Measurements from ENCODE around the gene PRDM12. TPM values are rescaled to one million over a fixed set of nuclear protein-coding genes. Genes with fewer than 3 reads are reported as not detected.

The PRDM12 gene
- total and polyA plus RNA-seq, 2 experiments from 2014 or later, result 0.11 TPM; not detected in 1

DNA sequence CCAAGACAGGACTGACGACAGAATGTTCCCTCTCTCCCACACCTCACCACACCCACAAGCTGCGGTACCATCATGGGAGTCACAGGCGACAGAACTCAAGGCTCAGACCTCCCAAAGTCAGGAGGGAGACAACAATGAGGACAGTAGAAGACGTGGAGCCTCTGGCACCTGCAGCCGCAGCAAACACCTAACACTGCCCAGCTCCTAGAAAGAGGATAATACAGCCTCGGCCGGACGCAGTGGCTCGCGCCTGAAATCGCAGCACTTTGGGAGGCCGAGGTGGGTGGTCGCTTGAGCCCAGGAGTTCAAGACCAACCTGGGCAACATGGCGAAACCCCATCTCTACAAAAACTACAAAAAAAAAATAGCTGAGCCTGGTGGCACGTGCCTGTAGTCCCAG is 13.2 kb upstream of the PRDM12 start:
- H3K27me3 Mint-ChIP-seq (ENCODE audit: insufficient read depth, low read depth, poor library complexity), result peaks cover 28% of the 10 kb centered on the region
- no peak overlapping the region for H3K27ac Mint-ChIP-seq

More for the DNA sequence above, 13.2 kb upstream of the PRDM12 start:
- Histone ChIP-seq H4K20me1 (replicated peaks; ENCODE audit: insufficient read depth) (no peaks in the 10 kb centered on the region), H3K4me3 (no peak overlapping the region), H3F3A (replicated peaks; ENCODE audit: low read depth) (no peaks in the 10 kb centered on the region), H3K79me2 (replicated peaks; ENCODE audit: insufficient read depth) (no peaks in the 10 kb centered on the region), H3K27me3 (ENCODE audit: insufficient read depth) (peaks cover 16% of the 10 kb centered on the region), H3K9me2 (ENCODE audit: insufficient read depth) (no peaks in the 10 kb centered on the region), H3K36me3 (ENCODE audit: insufficient read depth) (no peaks in the 10 kb centered on the region), H3K4me2 (no peak overlapping the region), H3K27ac (ENCODE audit: low read depth) (no peak overlapping the region), H2AFZ (0 out of 2 replicates have a peak overlapping the region, but pooled peaks have one; percentile 34), H3K4me1 (ENCODE audit: insufficient read depth) (no peaks in the 10 kb centered on the region)
- H3K36me3 Mint-ChIP-seq (ENCODE audit: low read depth), result no peaks in the 10 kb centered on the region
- H3K9me3 Mint-ChIP-seq, result no peaks in the 10 kb centered on the region
- TF ChIP-seq CREB1 (CRISPR knock-in tag; IDR thresholded peaks at IDR 0.05; ENCODE audit: low read depth), result no peak
- no peak for TF ChIP-seq ZNF114 (CRISPR knock-in tag; IDR thresholded peaks at IDR 0.05)
- TF ChIP-seq, protein P1, sequence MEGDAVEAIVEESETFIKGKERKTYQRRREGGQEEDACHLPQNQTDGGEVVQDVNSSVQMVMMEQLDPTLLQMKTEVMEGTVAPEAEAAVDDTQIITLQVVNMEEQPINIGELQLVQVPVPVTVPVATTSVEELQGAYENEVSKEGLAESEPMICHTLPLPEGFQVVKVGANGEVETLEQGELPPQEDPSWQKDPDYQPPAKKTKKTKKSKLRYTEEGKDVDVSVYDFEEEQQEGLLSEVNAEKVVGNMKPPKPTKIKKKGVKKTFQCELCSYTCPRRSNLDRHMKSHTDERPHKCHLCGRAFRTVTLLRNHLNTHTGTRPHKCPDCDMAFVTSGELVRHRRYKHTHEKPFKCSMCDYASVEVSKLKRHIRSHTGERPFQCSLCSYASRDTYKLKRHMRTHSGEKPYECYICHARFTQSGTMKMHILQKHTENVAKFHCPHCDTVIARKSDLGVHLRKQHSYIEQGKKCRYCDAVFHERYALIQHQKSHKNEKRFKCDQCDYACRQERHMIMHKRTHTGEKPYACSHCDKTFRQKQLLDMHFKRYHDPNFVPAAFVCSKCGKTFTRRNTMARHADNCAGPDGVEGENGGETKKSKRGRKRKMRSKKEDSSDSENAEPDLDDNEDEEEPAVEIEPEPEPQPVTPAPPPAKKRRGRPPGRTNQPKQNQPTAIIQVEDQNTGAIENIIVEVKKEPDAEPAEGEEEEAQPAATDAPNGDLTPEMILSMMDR (conservative IDR thresholded peaks at IDR 0.05; ENCODE audit: low read depth in 2 of 2), result no peak
- TF ChIP-seq, protein P2, sequence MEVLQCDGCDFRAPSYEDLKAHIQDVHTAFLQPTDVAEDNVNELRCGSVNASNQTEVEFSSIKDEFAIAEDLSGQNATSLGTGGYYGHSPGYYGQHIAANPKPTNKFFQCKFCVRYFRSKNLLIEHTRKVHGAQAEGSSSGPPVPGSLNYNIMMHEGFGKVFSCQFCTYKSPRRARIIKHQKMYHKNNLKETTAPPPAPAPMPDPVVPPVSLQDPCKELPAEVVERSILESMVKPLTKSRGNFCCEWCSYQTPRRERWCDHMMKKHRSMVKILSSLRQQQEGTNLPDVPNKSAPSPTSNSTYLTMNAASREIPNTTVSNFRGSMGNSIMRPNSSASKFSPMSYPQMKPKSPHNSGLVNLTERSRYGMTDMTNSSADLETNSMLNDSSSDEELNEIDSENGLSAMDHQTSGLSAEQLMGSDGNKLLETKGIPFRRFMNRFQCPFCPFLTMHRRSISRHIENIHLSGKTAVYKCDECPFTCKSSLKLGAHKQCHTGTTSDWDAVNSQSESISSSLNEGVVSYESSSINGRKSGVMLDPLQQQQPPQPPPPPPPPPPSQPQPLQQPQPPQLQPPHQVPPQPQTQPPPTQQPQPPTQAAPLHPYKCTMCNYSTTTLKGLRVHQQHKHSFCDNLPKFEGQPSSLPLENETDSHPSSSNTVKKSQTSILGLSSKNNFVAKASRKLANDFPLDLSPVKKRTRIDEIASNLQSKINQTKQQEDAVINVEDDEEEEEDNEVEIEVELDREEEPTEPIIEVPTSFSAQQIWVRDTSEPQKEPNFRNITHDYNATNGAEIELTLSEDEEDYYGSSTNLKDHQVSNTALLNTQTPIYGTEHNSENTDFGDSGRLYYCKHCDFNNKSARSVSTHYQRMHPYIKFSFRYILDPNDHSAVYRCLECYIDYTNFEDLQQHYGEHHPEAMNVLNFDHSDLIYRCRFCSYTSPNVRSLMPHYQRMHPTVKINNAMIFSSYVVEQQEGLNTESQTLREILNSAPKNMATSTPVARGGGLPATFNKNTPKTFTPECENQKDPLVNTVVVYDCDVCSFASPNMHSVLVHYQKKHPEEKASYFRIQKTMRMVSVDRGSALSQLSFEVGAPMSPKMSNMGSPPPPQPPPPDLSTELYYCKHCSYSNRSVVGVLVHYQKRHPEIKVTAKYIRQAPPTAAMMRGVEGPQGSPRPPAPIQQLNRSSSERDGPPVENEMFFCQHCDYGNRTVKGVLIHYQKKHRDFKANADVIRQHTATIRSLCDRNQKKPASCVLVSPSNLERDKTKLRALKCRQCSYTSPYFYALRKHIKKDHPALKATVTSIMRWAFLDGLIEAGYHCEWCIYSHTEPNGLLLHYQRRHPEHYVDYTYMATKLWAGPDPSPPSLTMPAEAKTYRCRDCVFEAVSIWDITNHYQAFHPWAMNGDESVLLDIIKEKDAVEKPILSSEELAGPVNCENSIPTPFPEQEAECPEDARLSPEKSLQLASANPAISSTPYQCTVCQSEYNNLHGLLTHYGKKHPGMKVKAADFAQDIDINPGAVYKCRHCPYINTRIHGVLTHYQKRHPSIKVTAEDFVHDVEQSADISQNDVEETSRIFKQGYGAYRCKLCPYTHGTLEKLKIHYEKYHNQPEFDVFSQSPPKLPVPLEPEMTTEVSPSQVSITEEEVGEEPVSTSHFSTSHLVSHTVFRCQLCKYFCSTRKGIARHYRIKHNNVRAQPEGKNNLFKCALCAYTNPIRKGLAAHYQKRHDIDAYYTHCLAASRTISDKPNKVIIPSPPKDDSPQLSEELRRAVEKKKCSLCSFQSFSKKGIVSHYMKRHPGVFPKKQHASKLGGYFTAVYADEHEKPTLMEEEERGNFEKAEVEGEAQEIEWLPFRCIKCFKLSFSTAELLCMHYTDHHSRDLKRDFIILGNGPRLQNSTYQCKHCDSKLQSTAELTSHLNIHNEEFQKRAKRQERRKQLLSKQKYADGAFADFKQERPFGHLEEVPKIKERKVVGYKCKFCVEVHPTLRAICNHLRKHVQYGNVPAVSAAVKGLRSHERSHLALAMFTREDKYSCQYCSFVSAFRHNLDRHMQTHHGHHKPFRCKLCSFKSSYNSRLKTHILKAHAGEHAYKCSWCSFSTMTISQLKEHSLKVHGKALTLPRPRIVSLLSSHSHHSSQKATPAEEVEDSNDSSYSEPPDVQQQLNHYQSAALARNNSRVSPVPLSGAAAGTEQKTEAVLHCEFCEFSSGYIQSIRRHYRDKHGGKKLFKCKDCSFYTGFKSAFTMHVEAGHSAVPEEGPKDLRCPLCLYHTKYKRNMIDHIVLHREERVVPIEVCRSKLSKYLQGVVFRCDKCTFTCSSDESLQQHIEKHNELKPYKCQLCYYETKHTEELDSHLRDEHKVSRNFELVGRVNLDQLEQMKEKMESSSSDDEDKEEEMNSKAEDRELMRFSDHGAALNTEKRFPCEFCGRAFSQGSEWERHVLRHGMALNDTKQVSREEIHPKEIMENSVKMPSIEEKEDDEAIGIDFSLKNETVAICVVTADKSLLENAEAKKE (CRISPR knock-in tag; IDR thresholded peaks at IDR 0.05), result no peak
- TF ChIP-seq STAT1 (IDR thresholded peaks at IDR 0.05; ENCODE audit: unreplicated experiment), result no peak
- no peak for TF ChIP-seq EZH2 (IDR thresholded peaks at IDR 0.05; ENCODE audit: low read depth, unreplicated experiment)
- TF ChIP-seq, protein P3, sequence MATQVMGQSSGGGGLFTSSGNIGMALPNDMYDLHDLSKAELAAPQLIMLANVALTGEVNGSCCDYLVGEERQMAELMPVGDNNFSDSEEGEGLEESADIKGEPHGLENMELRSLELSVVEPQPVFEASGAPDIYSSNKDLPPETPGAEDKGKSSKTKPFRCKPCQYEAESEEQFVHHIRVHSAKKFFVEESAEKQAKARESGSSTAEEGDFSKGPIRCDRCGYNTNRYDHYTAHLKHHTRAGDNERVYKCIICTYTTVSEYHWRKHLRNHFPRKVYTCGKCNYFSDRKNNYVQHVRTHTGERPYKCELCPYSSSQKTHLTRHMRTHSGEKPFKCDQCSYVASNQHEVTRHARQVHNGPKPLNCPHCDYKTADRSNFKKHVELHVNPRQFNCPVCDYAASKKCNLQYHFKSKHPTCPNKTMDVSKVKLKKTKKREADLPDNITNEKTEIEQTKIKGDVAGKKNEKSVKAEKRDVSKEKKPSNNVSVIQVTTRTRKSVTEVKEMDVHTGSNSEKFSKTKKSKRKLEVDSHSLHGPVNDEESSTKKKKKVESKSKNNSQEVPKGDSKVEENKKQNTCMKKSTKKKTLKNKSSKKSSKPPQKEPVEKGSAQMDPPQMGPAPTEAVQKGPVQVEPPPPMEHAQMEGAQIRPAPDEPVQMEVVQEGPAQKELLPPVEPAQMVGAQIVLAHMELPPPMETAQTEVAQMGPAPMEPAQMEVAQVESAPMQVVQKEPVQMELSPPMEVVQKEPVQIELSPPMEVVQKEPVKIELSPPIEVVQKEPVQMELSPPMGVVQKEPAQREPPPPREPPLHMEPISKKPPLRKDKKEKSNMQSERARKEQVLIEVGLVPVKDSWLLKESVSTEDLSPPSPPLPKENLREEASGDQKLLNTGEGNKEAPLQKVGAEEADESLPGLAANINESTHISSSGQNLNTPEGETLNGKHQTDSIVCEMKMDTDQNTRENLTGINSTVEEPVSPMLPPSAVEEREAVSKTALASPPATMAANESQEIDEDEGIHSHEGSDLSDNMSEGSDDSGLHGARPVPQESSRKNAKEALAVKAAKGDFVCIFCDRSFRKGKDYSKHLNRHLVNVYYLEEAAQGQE (IDR thresholded peaks at IDR 0.05; ENCODE audit: unreplicated experiment), result no peak
- no peak for TF ChIP-seq NANOG (IDR thresholded peaks at IDR 0.05; ENCODE audit: borderline replicate concordance)
- no peak for TF ChIP-seq JUNB (IDR thresholded peaks at IDR 0.05; ENCODE audit: unreplicated experiment)
- no peak for TF ChIP-seq ZNF331 (CRISPR knock-in tag; IDR thresholded peaks at IDR 0.05; ENCODE audit: low read depth)
- no peak for TF ChIP-seq EZH2phosphoT487 (IDR thresholded peaks at IDR 0.05; ENCODE audit: unreplicated experiment)
- TF ChIP-seq, protein P4, sequence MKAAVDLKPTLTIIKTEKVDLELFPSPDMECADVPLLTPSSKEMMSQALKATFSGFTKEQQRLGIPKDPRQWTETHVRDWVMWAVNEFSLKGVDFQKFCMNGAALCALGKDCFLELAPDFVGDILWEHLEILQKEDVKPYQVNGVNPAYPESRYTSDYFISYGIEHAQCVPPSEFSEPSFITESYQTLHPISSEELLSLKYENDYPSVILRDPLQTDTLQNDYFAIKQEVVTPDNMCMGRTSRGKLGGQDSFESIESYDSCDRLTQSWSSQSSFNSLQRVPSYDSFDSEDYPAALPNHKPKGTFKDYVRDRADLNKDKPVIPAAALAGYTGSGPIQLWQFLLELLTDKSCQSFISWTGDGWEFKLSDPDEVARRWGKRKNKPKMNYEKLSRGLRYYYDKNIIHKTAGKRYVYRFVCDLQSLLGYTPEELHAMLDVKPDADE (IDR thresholded peaks at IDR 0.05), result no peak
- TF ChIP-seq POLR2AphosphoS5 (IDR thresholded peaks at IDR 0.05; ENCODE audit: low read depth), result no peak
- no peaks in the 10 kb centered on the region for H3K4me1 Mint-ChIP-seq
- no peak overlapping the region for H3K4me3 Mint-ChIP-seq
- ATAC-seq (no peak; the same call in 2 of the 3 replicates), DNase-seq (ENCODE audit: low spot score) (no peak)

All from GM23338 (cell line).